ENCODE data around the gene NUP98.
"Not testable (repeated sequence)": the region's sequence is repeated elsewhere in the genome, so short reads cannot be mapped to it uniquely, and the experiment has no call there.

The NUP98 gene

DNA sequence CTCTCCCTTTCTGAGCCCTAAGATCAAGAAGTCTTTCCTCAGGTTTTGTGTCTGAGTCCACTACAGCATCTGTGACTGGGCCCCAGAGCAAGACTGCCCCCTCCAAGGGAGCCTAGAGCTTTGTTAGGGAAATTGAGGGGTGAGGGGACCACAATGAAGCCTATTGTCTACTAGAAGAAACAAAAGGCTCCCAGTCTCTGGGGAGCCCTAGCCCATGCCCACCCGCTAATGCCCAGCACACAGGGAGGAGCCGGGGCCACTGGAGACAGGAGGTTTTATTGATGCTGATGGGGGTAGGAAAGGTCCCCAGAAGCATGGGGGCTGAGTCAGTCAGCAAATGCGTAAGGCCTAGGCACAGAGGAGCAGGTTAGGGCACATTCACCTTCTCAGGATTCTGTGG, 29.4 kb upstream of the NUP98 start:
- peak; percentile 97 for DNase-seq (ENCODE audit: low spot score)

DNA sequence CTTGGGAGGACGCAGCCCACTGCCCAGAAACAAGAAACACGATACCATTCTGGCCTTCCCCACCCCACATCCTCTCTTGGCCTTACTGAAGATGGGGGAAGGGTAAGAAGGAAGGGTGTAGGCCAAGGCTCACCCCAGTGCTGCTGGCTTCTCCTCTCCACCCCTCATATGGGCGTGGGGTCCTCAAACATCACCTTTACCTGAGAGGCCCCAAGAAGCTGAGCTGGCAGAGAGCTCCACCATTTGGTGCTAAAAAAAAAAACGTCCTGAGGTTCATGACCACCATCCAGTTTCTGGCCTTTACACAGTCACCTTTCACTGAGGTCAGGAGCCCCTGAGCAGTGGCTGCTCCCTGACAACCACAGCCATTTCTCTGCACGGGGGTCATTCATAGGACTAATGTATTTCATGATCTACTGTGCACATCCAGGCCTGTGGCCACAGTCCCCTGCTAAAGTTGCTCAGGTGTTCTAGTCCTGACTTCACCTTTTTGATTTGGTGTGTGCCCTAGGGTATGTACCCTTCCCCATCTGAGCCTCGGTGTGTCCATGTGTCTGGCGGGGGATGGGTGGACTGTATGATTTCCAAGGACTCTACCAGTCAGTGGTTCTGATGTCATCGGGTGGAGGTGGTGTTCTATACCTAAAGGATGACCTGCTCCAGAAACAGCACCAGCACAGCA, 28.3 kb upstream of the NUP98 start:
- no peak for DNase-seq (ENCODE audit: low spot score)

DNA sequence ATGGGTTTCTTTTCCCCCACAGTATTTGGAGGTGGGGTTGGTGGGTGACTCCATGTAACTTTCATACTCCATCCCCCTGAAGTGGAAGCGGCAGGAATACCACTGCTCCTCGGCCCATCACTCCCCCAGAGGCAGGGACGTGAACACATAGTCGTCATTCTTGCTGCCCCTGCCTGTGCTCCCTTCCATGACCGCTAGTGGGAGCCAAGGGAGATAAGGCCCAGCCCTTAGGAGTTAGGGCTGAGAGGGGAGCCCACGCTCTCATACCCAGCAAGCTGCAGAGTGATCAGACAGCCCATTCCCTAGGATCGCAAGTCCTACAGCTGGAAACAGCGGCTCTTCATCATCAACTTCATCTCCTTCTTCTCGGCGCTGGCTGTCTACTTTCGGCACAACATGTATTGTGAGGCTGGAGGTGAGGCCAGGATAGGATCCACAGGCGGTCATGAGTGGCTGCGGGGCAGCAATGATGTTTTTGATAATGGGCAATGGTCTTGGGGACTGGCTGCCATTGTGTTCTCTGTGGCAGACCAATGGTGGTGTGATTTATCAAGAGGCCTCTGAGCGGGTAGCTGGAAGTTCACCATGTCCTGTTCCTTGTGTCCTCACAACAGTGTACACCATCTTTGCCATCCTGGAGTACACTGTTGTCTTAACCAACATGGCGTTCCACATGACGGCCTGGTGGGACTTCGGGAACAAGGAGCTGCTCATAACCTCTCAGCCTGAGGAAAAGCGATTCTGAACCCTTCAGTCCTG, 27.5 kb upstream of the NUP98 start:
- peak; percentile 73 for DNase-seq (ENCODE audit: low spot score)

DNA sequence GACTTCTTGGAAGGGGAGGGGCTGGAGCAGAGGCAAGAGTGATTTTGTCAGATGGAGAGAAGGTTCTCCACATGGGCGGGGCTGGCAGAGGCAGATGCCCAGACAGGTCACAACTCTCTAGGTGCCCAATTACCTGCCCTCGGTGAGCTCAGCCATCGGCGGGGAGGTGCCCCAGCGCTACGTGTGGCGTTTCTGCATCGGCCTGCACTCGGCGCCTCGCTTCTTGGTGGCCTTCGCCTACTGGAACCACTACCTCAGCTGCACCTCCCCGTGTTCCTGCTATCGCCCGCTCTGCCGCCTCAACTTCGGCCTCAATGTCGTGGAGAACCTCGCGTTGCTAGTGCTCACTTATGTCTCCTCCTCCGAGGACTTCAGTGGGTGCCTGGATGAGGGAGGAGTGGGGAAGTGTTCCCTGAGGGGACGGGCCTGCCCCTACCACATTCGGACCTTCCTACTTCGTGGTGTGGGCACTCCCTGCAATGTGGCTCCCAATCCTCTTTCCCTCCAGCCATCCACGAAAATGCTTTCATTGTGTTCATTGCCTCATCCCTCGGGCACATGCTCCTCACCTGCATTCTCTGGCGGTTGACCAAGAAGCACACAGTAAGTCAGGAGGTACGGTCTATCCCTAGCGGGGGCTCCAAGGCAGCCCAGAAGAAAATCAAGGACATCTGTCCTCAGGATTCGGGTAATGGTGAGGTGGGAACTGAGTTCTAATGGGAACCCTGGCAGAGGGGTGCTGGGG, 26.6 kb upstream of the NUP98 start:
- no peak for DNase-seq (ENCODE audit: low spot score)

DNA sequence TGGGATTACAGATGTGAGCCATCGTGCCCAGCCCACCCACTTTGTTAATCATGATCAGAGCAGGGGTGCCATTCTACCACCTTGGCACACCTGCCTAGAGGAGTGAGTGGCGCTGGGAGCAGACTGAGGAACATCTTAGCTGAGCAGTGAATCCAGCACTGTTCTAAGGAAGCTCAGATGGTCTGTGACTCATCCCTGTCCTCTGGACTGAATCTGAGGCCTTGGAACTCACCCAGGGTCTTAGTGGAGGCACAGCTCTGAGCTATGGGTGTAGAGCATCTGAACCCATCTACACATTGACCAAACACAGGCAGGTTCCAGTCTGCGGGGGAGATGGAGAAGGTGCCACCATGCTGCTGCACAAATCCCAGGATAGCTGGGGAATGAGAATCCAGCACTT, 25.9 kb upstream of the NUP98 start:
- DNase-seq (ENCODE audit: low spot score): no peak

DNA sequence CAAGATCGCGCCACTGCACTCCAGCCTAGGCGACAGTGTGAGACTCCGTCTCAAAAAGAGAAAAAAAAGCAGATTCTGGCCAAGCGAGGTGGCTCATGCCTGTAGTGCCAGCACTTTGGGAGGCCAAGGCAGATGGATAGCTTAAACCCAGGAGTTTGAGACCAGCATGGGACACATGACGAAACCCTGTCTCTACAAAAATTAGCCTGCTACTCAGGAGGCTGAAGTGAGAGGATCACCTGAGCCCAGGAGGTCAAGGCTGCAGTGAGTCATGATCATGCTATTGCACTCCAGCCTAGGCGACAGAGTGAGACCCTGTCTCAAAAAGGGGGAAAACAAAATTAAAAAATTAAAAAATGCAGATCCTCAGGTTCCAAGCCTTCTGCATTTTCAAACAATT, 25.0 kb upstream of the NUP98 start:
- no peak for DNase-seq (ENCODE audit: low spot score)

DNA sequence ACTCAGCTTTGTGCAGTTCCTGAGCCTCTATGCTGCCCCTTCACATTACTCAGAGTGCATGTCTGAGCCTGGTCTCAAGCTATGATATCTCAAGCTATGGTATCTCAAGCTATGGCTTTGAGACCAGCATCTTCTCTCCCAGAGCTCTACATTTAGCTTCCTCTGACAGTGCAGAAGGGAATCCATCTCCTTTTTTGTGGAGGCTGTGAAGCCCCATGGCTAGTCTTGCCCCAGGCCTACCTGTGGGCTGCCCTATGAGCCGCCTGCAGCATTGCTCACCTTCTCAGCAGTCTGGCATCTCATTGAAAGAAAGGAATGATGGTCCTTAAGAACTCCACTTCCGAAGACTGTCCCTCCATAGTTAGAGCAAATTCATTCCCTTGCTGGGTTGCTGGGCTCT, 23.6 kb upstream of the NUP98 start:
- no peak for DNase-seq (ENCODE audit: low spot score)

DNA sequence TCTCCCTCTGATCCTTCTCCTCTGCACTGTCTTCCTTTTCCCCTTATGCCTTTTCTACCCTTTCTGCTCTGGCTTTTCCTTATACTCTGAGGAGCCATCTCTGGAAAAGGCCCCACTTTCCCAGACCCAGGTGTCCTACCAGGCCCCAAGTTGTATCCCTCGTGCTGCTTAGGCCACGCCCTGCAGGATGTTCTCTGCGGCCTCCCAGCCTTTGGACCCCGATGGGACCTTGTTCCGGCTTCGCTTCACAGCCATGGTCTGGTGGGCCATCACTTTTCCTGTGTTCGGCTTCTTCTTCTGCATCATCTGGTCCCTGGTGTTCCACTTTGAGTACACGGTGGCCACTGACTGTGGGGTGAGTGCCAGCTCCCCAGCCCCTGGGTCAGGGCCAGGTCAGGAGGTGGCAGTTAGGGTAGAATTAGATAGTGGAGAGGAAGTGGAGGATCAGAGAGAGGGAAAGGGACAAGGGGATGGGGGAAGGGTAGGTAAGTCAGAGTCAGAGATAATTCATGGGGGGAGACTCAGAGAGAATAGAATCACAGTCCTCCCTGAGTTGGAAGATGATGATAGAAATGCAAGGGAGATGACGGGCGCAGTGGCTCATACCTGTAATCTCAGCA, 19.9 kb upstream of the NUP98 start:
- DNase-seq (ENCODE audit: low spot score): no peak

DNA sequence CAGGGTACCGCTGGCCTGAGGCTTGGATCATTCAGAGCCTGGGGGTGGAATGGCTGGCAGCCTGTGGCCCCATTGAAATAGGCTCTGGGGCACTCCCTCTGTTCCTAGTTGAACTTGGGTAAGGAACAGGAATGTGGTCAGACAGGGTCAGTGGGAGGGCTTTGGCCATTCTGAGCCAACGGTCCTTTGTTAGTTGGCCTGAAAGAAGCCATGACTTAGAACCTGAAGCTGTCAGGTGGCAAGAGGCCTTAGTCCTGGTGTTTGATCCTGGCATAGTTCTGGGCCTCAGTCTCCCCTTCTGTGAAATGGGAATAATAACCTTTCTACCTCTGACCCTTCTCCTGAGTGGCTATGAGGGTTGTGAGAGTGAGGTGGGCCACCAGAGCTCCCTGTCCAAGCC, 19.3 kb upstream of the NUP98 start:
- DNase-seq (ENCODE audit: low spot score): no peak

DNA sequence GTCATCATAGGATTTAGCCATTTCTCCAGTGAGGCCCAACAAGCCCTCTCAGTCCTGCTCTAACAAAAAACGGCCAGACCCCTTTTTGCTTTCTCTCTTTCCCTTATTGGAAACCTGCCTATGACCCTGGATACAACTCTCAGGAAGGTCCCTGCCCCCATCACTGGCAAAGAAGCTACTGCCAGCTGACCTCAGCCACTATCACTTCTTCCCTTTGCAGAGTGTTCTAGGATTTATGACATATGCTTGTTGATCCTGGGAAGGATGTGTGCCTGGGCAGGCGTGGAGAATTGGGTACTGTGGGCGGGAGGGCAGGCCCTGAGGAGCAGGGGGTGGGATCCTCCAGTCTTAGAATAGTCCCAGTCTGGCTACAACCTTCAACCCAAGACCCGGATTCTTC, 18.5 kb upstream of the NUP98 start:
- DNase-seq (ENCODE audit: low spot score): no peak

DNA sequence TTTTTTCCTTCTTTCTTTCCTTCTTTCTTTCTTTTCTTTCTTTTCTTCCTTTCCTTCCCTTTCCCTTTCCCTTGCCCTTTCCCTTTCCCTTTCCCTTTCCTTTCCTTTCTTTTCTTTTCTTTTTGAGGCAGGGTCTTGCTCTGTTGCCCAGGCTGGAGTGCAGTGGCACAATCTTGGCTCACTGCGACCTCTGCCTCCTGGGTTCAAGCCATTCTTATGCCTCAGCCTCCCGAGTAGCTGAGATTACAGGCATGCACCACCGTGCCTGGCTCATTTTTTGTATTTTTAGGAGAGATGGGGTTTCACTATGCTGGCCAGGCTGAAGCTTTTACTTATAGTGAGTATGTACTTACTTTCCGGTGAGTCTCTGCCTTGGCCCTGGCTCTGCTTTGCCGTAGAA, 17.5 kb upstream of the NUP98 start:
- DNase-seq (ENCODE audit: low spot score): not testable (repeated sequence)

DNA sequence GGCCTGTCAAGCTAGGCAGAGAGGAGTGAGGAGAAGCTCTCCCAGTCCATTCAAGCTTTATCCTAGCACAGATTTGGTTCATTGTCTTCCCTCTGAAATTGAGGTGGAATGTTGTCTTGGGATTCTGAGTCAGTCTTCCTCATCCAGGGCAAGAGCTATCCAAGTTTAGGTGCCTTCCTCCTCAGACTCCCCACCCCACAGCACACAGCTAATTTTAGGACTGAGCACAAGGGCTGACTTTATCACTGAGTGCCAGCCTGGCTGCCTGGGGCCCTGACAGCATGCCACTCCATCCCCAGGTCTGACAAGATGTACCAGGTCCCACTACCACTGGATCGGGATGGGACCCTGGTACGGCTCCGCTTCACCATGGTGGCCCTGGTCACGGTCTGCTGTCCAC, 13.6 kb upstream of the NUP98 start:
- DNase-seq (ENCODE audit: low spot score): no peak

DNA sequence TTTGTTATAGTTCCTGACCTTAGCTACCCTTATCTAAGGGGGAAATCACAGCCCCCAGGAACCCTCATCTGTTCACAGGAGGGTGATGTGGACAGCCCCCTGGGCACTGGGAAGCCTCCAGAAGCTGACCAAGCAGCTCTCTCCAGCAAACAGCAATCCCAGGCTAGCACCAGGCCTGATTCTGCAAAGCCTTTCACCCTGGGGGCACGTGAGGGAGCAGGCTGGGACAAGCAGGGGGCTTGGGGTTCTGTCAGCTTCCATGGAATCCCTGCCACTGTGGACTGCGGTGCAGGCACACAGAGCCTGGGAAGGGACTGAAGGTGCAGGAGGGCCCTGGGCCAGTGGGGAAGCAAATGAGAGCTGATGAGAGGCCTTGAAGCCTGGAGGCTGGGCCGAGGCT, 13.1 kb upstream of the NUP98 start:
- no peak for DNase-seq (ENCODE audit: low spot score)

DNA sequence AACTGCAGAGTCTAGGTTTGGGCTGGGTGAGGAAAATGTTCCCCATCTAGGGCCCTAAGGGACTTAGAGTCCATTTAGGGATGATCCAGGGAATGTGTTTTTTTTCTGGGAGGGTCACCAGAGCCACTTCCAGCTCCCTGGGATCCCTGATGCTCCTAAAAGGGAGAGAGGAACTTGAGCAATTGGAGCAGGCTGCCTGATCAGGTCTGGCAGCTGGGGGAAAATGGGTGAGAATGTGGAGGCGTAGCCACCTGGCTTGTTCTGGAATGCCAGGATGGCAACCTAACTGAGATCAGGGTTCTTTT, 12.2 kb upstream of the NUP98 start:
- DNase-seq (ENCODE audit: low spot score): no peak

DNA sequence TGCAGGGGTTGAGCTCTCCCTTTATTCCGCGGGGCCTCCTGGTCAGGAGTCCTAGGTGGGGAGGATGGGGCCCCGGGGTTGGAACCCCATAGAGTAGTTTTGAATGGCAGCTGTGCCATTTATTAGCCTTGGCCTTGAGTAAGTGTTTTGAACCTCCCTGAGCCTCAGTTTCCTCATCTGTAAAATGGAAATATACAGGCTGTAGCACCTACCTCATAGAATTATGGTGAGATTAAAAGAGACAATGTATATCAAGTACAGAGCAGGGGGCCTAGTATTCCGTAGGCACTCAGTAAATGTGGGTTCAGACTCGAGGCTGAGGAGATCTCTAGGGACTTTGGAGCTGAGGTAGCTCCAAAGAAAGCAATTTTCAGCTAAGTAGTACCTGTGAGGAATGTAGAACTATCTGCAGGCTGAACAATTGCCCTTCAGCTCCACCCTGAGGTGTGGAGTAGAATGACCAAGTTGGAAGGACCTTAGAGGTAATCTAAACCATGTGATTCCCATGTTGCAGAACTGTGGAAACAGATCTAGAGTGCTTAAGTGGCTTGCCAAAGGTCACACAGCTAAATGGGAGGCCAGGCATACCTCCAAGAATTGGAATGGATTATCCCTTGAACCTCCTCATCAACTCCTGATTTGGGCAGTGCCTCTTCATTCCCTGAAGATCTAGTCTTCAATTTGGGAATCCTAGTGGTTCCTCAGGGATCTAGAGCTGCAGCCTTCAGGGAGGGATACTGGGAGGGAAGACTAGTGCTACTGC, 11.7 kb upstream of the NUP98 start:
- no peak for DNase-seq (ENCODE audit: low spot score)

DNA sequence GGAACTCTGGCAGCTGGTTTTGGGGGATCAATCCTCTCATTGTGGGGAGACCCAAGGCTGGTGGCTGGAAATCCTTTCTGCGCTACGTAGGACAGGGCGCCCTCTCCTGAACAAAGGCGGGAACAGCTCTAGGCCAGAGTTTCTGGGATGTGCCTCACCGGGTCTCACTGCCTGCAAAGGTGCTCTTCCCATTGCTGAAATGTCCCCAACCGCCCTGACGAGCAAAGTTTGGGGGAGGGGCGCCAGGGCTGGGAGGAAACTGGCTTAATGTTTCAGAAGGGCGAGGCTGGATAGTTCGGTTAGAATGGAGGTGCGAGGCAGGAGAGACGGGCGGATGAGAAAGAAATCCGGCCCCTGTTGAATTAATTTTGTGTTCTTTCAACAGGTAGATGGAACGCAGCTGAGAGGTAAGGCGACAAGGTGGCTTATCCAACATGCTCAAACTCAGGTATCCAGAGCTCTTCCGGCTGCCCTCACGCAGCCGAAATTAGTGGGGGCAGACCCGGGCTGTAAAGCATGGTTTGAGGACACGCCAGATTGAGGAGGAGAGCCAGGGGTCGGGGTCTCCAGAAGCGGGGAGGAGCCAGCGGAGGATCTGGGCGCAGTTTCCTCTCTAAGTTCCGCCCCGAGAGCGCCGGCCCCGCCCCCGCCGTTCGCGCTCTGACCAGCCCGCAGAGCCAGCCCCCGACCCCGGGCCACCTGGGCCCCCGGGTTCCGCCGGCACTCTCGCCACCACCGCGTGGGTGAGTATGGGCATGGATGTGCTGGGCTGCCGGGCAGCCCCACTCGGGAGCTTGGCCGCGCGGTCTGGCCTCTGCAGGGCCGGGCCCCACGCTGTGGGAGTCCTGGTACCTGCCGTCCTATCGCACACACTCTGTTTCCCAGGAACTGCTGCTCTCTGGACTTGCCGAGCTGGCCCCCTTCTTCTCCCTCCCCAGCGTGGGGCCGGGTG, 10.8 kb upstream of the NUP98 start, which contains the start of gene PGAP2:
Gene PGAP2 (plus strand): TSS at position 652 of the 952 bp plus-strand sequence. CDS start 2,700 bp downstream, outside the sequence.
- DNase-seq (ENCODE audit: low spot score): no peak

DNA sequence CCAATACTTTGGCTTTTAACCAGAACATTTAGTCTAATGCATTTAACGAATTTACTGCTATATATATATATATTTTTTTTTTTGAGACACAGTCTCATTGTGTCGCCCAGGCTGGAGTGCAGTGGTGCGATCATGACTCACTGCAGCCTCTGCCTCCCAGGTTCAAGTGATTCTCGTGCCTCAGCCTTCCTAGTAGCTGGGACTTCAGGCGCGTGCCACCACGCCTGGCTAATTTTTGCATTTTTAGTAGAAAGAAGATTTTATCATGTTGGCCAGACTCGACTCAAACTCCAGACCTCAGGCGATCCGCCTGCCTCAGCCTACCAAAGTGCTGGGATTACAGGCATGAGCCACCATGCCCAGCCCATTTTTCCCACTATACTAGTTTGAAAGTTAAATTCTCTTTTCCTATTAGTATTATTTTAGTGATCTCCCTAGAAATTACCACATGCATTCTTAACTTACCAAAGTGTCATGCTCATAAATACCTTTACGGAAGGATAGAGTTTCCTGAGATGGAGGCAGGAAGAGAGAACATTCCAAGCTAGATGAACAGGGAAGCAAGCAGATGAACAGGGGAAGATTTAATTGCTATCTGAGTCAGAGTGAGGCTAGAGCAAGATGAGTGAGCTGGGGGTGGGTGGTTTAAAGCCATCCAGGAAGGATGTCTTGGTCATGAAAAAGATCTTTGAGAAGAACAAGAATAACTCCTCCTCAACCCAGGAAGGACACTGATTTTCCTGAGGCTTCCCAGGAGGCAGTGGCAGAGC, 6.6 kb upstream of the NUP98 start:
- DNase-seq (ENCODE audit: low spot score): no peak

DNA sequence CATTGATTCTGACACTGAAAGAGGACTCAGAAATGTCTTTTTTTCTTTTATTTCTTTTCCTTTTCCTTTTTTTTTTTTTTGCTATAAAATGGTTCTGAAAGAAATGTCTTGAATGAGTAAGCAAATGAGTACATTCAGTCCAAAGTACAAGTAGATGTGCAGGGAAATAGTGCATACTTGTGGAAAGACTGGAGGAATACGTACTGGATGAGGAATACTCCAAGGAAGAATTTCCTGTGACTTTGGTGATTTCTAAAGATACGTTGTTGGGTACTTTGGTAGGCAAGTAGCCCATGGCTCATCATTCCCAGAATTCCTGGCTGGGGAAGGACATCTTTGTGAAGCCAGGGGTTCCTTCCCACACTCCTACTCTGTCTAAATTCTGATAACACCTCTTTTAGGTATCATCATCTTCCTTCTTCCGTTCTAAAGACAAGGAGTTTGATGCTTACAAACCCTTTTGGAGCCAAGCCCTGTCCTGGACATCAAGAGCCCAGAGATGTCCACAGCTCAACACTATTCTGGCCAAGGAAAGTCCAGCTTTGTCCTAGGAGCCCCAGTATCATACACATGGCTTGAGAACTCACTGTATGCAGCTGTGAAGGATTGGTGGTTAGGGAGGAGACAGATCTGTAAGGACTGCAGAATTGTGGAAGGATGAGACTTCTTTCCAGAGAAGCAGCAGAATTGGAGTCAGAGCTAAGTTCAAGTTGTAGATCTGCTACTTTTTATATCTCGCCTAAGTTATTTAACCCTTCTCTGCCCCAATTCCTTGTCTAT, 4.8 kb upstream of the NUP98 start:
- no peak for DNase-seq (ENCODE audit: low spot score)

DNA sequence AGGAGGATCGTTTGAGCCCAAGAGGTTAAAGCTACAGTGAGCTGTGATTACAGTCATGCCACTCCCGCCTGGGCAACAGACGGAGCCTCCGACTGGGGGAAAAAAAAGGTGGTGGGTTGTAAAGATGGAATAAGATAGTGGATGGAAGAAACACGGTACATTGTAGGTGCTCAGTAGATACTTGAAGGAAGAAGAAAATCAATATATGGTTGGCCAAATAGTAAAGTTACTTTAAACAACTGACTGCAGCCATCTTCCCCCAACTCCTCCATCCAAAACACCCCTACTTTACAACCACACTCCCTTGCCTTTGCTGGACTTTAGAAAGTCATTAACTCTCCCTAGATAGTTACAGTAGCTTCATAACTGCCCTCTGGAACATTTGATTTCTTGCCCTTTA, 2.5 kb upstream of the NUP98 start:
- DNase-seq (ENCODE audit: low spot score): no peak
